OCI-LY1 (cell line): ENCODE data around the gene RHOG.
A peak's percentile ranks its signal among the peaks of the same experiment; 100 is the strongest.

ENCODE experiments used
- H2AFZ ChIP-seq: fragments of 200-600 bp; sonication (generic), shearing (Covaris generic); 2 replicates; pipeline ENCODE4 v1.6.0; 2014; ENCODE audit warnings: antibody characterized with exemption, mild to moderate bottlenecking, low read length
- H3F3A ChIP-seq: fragments of 200-600 bp; sonication (generic), shearing (Covaris generic); 2 replicates; pipeline ENCODE4 v1.6.0; 2014; ENCODE audit warnings: mild to moderate bottlenecking, antibody characterized with exemption, low read length, moderate library complexity; ENCODE audit not compliant: insufficient read depth
- H3K27ac ChIP-seq: fragments of 200-600 bp; sonication (generic); 2 replicates; pipeline ENCODE4 v1.5.1; 2014; ENCODE audit warnings: low read length, mixed run types, mild to moderate bottlenecking, low read depth; ENCODE audit not compliant: poor library complexity, severe bottlenecking
- H3K27me3 ChIP-seq: fragments of 200-600 bp; sonication (generic); 2 replicates; pipeline ENCODE4 v1.6.0; 2014; ENCODE audit warnings: antibody characterized with exemption, mild to moderate bottlenecking, low read length, moderate library complexity; ENCODE audit not compliant: insufficient read depth
- H3K36me3 ChIP-seq: fragments of 200-600 bp; sonication (generic); 2 replicates; pipeline ENCODE4 v1.6.1; 2014; ENCODE audit warnings: mild to moderate bottlenecking, antibody characterized with exemption, low read length, moderate library complexity, mixed read lengths; ENCODE audit not compliant: insufficient read depth
- H3K4me1 ChIP-seq: fragments of 200-600 bp; sonication (generic); 2 replicates; pipeline ENCODE4 v1.5.1; 2014; ENCODE audit warnings: mild to moderate bottlenecking, low read length, moderate library complexity; ENCODE audit not compliant: insufficient read depth, severe bottlenecking
- H3K4me2 ChIP-seq: fragments of 200-600 bp; sonication (generic), shearing (Covaris generic); 2 replicates; pipeline ENCODE4 v1.6.1; 2014; ENCODE audit warnings: low read length
- H3K4me3 ChIP-seq: fragments of 200-600 bp; sonication (generic); 2 replicates; pipeline ENCODE4 v1.5.1; 2014; ENCODE audit warnings: low read length, low read depth, mild to moderate bottlenecking, mixed read lengths; ENCODE audit not compliant: poor library complexity, severe bottlenecking
- H3K79me2 ChIP-seq: fragments of 200-600 bp; shearing (Covaris generic); 2 replicates; pipeline ENCODE4 v1.6.1; 2016; ENCODE audit warnings: mixed run types, low read length, mixed read lengths; ENCODE audit not compliant: insufficient read depth
- H3K9ac ChIP-seq: fragments of 200-600 bp; sonication (generic), shearing (Covaris generic); 2 replicates; pipeline ENCODE4 v1.6.1; 2014; ENCODE audit warnings: mild to moderate bottlenecking, low read length, mixed read lengths
- H3K9me2 ChIP-seq: fragments of 200-600 bp; sonication (generic), shearing (Covaris generic); 2 replicates; pipeline ENCODE4 v1.6.1; 2014; ENCODE audit warnings: low read depth, mild to moderate bottlenecking, low read length, mixed read lengths
- H3K9me3 ChIP-seq: fragments of 200-600 bp; shearing (Covaris generic); 2 replicates; pipeline ENCODE4 v1.6.1; 2014; ENCODE audit warnings: low read length, mixed read lengths
- H4K20me1 ChIP-seq: fragments of 200-600 bp; sonication (generic), shearing (Covaris generic); 2 replicates; pipeline ENCODE4 v1.6.0; 2016; ENCODE audit warnings: mild to moderate bottlenecking, low read length; ENCODE audit not compliant: insufficient read depth
- EZH2 ChIP-seq: fragments of 200-600 bp; sonication (generic), shearing (Covaris generic); IDR thresholded peaks from 2 replicates; pipeline ENCODE4 v1.8.0; 2017; ENCODE audit warnings: borderline replicate concordance, mixed run types, mild to moderate bottlenecking, antibody characterized with exemption, low read length, moderate library complexity, mixed read lengths
- TF ChIP-seq, protein P1 (sequence below): fragments of 200-600 bp; sonication (generic), shearing (Covaris generic); IDR thresholded peaks from 2 replicates; pipeline ENCODE4 v1.5.1; 2017; ENCODE audit warnings: mild to moderate bottlenecking, antibody characterized with exemption, low read length, moderate library complexity, mixed read lengths

Gene RHOG

DNA sequence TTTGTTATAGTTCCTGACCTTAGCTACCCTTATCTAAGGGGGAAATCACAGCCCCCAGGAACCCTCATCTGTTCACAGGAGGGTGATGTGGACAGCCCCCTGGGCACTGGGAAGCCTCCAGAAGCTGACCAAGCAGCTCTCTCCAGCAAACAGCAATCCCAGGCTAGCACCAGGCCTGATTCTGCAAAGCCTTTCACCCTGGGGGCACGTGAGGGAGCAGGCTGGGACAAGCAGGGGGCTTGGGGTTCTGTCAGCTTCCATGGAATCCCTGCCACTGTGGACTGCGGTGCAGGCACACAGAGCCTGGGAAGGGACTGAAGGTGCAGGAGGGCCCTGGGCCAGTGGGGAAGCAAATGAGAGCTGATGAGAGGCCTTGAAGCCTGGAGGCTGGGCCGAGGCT, 30.3 kb downstream of the RHOG start:
- Histone ChIP-seq H3K9me3 (no peaks in the 10 kb centered on the region), H3K27ac (no peak overlapping the region), H3F3A (no peaks in the 10 kb centered on the region), H3K4me3 (no peak overlapping the region), H4K20me1 (no peaks in the 10 kb centered on the region), H3K9me2 (no peaks in the 10 kb centered on the region), H3K4me1 (peaks cover 5% of the 10 kb centered on the region), H2AFZ (no peak overlapping the region), H3K27me3 (no peaks in the 10 kb centered on the region), H3K4me2 (no peak overlapping the region), H3K36me3 (peaks cover 7% of the 10 kb centered on the region; the same call in 1 of the 2 replicates), H3K79me2 (no peaks in the 10 kb centered on the region), H3K9ac (no peak overlapping the region)
- no peak for TF ChIP-seq EZH2
- TF ChIP-seq, protein P1, sequence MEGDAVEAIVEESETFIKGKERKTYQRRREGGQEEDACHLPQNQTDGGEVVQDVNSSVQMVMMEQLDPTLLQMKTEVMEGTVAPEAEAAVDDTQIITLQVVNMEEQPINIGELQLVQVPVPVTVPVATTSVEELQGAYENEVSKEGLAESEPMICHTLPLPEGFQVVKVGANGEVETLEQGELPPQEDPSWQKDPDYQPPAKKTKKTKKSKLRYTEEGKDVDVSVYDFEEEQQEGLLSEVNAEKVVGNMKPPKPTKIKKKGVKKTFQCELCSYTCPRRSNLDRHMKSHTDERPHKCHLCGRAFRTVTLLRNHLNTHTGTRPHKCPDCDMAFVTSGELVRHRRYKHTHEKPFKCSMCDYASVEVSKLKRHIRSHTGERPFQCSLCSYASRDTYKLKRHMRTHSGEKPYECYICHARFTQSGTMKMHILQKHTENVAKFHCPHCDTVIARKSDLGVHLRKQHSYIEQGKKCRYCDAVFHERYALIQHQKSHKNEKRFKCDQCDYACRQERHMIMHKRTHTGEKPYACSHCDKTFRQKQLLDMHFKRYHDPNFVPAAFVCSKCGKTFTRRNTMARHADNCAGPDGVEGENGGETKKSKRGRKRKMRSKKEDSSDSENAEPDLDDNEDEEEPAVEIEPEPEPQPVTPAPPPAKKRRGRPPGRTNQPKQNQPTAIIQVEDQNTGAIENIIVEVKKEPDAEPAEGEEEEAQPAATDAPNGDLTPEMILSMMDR: no peak

DNA sequence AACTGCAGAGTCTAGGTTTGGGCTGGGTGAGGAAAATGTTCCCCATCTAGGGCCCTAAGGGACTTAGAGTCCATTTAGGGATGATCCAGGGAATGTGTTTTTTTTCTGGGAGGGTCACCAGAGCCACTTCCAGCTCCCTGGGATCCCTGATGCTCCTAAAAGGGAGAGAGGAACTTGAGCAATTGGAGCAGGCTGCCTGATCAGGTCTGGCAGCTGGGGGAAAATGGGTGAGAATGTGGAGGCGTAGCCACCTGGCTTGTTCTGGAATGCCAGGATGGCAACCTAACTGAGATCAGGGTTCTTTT, 31.2 kb downstream of the RHOG start:
- Histone ChIP-seq H3K9me3 (no peaks in the 10 kb centered on the region), H3K79me2 (no peaks in the 10 kb centered on the region), H2AFZ (no peak overlapping the region), H3K4me3 (no peak overlapping the region), H3K27ac (no peak overlapping the region), H3K9ac (no peak overlapping the region), H3K4me2 (no peak overlapping the region), H3K9me2 (no peaks in the 10 kb centered on the region), H4K20me1 (no peaks in the 10 kb centered on the region), H3F3A (no peaks in the 10 kb centered on the region), H3K4me1 (peaks cover 5% of the 10 kb centered on the region), H3K36me3 (peaks cover 7% of the 10 kb centered on the region; the same call in 1 of the 2 replicates), H3K27me3 (no peaks in the 10 kb centered on the region)
- TF ChIP-seq EZH2: no peak
- TF ChIP-seq, protein P1: no peak

- H3K4me2 ChIP-seq: peak overlapping the region; percentile 81
- TF ChIP-seq EZH2: no peak
- TF ChIP-seq, protein P1: peak; percentile 75
- H3F3A ChIP-seq: no peaks in the 10 kb centered on the region
- H2AFZ ChIP-seq: no peak overlapping the region
- no peaks in the 10 kb centered on the region for H3K27me3 ChIP-seq
- H3K27ac ChIP-seq: peak overlapping the region; percentile 4
- peak overlapping the region; percentile 70 for H3K4me3 ChIP-seq
- peaks cover 7% of the 10 kb centered on the region; the same call in 1 of the 2 replicates for H3K36me3 ChIP-seq
- H3K9ac ChIP-seq: peak overlapping the region; percentile 68
- no peaks in the 10 kb centered on the region for H3K9me2 ChIP-seq
- H3K9me3 ChIP-seq: no peaks in the 10 kb centered on the region
- no peaks in the 10 kb centered on the region for H3K79me2 ChIP-seq
- H3K4me1 ChIP-seq: peaks cover 5% of the 10 kb centered on the region
- no peaks in the 10 kb centered on the region for H4K20me1 ChIP-seq
Observed at GRCh38 chr11:3808861-3809623, 31.7 kb downstream of the RHOG start.
